Esophagus squamous epithelium (tissue), 5 donors: ENCODE data around the gene NAV2. TPM values are rescaled to one million over a fixed set of nuclear protein-coding genes. Genes with fewer than 3 reads are reported as not detected.

Experiments
- DNase-seq: peaks from one replicate; lab custom pipeline; 2025; lab: John Stamatoyannopoulos, UW
- H3K27ac ChIP-seq, 4 donors: fragments of 200-600 bp; sonication (generic); one replicate each; pipeline ENCODE4 v1.5.1; 2016 to 2019; ENCODE audit warnings: mild to moderate bottlenecking in 1 of 4
- H3K27me3 ChIP-seq, 4 donors: fragments of 200-600 bp; sonication (generic); 1 replicate in 3 of 4; 2 replicates in 1 of 4; pipeline versions ENCODE4 v1.5.1 to v1.6.0; 2017 to 2021; ENCODE audit warnings: antibody characterized with exemption in 1 of 4
- H3K36me3 ChIP-seq, 3 donors: fragments of 200-600 bp; sonication (generic); one replicate each; pipeline ENCODE4 v1.5.1; 2016 to 2019
- H3K4me1 ChIP-seq, 3 donors: fragments of 200-600 bp; sonication (generic); one replicate each; pipeline ENCODE4 v1.5.1; 2017 to 2019
- H3K4me3 ChIP-seq, 4 donors: fragments of 200-600 bp; sonication (generic); 1 replicate in 3 of 4; 2 replicates in 1 of 4; pipeline ENCODE4 v1.5.1; 2016 to 2019; ENCODE audit warnings: mild to moderate bottlenecking in 2 of 4, moderate library complexity in 1 of 4
- H3K9me3 ChIP-seq, 3 donors: fragments of 200-600 bp; sonication (generic); one replicate each; pipeline ENCODE4 v1.5.1; 2016 to 2019
- POLR2A ChIP-seq, 4 donors: fragments of 450-650 bp; IDR thresholded peaks; one replicate each; pipeline ENCODE4 v1.6.1; 2017; ENCODE audit warnings: antibody characterized with exemption in 4 of 4, mild to moderate bottlenecking in 4 of 4, moderate library complexity in 3 of 4
- WGBS, 2 donors: methylation state at CpG; one replicate each; pipeline ENCODE4 v1.1.5; 2018; 5-methylcytosine and 5-hydroxymethylcytosine counted together
- intact Hi-C: fragments of 100-400 bp; cut with DNase I; formaldehyde crosslinking; loops from one replicate; pipeline ENCODE4 v1.15.0; 2022
- total RNA-seq, 4 donors: library from RNA; depleted of rRNA; stranded (reverse); fragments of >200 nt; gene quantifications; one replicate each; pipeline ENCODE4 v1.1.0, GENCODE V29; 2016
- TF ChIP-seq, protein P1 (sequence below), 6 experiments: fragments of 450-650 bp in 4 of 6; fragments of 200-600 bp in 2 of 6; sonication (generic) in 2 of 6; IDR thresholded peaks; one replicate each; pipeline ENCODE4 v1.5.1; 2016 to 2019; ENCODE audit warnings: antibody characterized with exemption in 6 of 6, mild to moderate bottlenecking in 4 of 6, moderate library complexity in 4 of 6
- donor health status: DM: yes; HTN: yes; CAD: no.

The NAV2 gene
- total RNA-seq, 4 donors from 2014 or later: 4.9 to 19.1 (median 14.6) TPM

DNA sequence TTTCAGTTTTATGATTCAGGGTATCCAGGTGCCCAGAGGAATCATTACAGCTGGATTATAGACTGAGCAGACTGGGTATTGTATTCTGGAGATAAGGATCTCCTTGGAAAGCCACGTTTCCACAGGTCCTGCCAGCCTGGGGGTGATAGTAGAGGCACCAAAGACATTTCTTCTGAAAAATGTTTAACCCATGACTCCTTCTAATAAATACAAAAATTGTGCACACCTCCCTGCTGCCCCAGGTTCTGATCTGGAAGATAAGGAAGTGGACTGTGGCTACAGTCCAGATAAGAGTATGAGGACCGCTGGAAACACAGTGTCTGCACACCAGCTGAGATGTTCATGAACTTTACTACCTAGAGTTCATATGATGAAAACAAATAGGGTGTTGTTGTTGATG, 255.2 kb downstream of the NAV2 start:
- WGBS, 2 donors: 58 to 69% methylated on average over 2 of the region's 2 CpGs
- Histone ChIP-seq H3K27ac (no peak overlapping the region), H3K36me3 (no peaks in the 10 kb centered on the region), H3K4me1 (peaks cover 0 to 32% (median 0%) of the 10 kb centered on the region in 3 donors), H3K9me3 (no peaks in the 10 kb centered on the region), H3K4me3 (no peak overlapping the region), H3K27me3 (no peaks in the 10 kb centered on the region)
- intact Hi-C loops: no loop called here
- TF ChIP-seq, protein P1, sequence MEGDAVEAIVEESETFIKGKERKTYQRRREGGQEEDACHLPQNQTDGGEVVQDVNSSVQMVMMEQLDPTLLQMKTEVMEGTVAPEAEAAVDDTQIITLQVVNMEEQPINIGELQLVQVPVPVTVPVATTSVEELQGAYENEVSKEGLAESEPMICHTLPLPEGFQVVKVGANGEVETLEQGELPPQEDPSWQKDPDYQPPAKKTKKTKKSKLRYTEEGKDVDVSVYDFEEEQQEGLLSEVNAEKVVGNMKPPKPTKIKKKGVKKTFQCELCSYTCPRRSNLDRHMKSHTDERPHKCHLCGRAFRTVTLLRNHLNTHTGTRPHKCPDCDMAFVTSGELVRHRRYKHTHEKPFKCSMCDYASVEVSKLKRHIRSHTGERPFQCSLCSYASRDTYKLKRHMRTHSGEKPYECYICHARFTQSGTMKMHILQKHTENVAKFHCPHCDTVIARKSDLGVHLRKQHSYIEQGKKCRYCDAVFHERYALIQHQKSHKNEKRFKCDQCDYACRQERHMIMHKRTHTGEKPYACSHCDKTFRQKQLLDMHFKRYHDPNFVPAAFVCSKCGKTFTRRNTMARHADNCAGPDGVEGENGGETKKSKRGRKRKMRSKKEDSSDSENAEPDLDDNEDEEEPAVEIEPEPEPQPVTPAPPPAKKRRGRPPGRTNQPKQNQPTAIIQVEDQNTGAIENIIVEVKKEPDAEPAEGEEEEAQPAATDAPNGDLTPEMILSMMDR (IDR thresholded peaks at IDR 0.05): no peak
- no peak for TF ChIP-seq POLR2A (IDR thresholded peaks at IDR 0.05)
- DNase-seq: no peak

DNA sequence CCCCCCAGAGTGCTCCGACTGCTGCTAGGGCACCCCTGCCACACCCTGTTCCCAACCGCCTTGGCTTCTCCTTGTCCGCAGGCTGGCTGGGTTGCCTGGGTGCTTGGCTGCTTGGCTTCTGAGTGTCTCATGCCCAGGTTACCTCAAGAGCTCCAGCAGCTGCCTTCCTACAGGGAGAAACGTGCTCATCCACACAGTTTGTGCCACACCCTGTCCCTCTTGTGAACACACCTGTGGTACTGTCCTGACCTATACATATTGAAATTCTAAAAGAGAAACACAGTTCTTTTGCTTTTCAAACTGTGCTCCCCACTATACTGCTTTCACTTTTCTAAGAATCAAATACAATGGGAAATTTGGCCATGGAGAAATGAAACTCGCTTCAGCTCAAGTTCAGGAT, 256.2 kb downstream of the NAV2 start:
- H3K4me3 ChIP-seq: no peak overlapping the region
- no peak for TF ChIP-seq POLR2A (IDR thresholded peaks at IDR 0.05)
- TF ChIP-seq, protein P1 (IDR thresholded peaks at IDR 0.05): no peak
- no peaks in the 10 kb centered on the region for H3K9me3 ChIP-seq
- H3K27me3 ChIP-seq: no peaks in the 10 kb centered on the region
- H3K4me1 ChIP-seq: peaks cover 0 to 23% (median 0%) of the 10 kb centered on the region in 3 donors
- no peaks in the 10 kb centered on the region for H3K36me3 ChIP-seq
- H3K27ac ChIP-seq: peak overlapping the region in 3 of 4 donors; percentile 2 to 54 (median 16)
- no peak for DNase-seq
- intact Hi-C loops: no loop called here
- 71 to 75% methylated on average over 5 of the region's 5 CpGs for WGBS, 2 donors

DNA sequence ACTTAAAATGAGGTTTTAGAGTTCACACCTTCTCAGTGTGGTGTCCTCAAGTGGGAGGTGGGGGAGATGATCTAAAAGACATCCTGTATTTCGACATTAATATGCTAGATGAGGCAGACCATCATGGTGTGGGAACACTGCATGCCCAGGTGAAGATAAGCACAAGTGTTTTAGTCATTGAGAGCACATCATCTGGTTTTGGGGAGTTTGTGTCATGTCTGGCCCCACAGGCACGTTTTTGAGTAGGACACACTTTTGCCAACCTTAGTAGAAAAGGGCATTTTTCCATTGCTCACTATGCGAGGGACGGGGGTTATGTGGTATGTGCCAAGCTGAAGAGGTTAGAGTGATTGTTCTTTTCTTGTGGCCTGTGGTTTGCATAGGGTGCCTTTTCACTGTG, 258.3 kb downstream of the NAV2 start:
- Histone ChIP-seq H3K4me1 (peaks cover 0 to 23% (median 0%) of the 10 kb centered on the region in 3 donors), H3K27ac (no peak overlapping the region), H3K9me3 (no peaks in the 10 kb centered on the region), H3K27me3 (no peaks in the 10 kb centered on the region), H3K36me3 (no peaks in the 10 kb centered on the region), H3K4me3 (no peak overlapping the region)
- intact Hi-C loops: no loop called here
- no peak for DNase-seq
- TF ChIP-seq, protein P1 (IDR thresholded peaks at IDR 0.05): no peak
- no peak for TF ChIP-seq POLR2A (IDR thresholded peaks at IDR 0.05)
- 71 to 76% methylated on average over 4 of the region's 4 CpGs for WGBS, 2 donors

DNA sequence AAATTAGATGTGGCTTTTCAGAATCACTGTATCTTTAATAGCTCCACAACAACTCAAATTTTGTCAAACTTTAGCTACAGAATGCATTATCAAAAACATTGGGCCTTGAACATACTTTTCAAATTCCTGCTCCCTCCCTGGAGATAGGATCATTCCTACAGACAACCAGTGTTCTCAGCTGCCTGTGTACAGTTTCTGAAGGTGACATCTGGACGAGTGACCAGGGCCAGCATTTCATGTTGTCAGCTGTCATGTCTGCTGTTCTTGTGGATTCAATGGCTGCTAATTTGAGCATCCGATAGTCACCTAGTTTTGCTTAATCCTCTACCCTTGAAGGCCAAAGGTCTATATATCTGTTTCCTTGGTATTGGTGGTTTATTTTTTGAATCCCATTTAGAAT, 259.5 kb downstream of the NAV2 start:
- peaks cover 0 to 21% (median 0%) of the 10 kb centered on the region in 3 donors for H3K4me1 ChIP-seq
- H3K27ac ChIP-seq: no peak overlapping the region
- H3K36me3 ChIP-seq: no peaks in the 10 kb centered on the region
- 74 to 77% methylated on average over 2 of the region's 2 CpGs for WGBS, 2 donors
- intact Hi-C loops: no loop called here
- no peak for TF ChIP-seq POLR2A (IDR thresholded peaks at IDR 0.05)
- TF ChIP-seq, protein P1 (IDR thresholded peaks at IDR 0.05): no peak
- DNase-seq: no peak
- no peak overlapping the region for H3K4me3 ChIP-seq
- H3K27me3 ChIP-seq: no peaks in the 10 kb centered on the region
- H3K9me3 ChIP-seq: no peaks in the 10 kb centered on the region

DNA sequence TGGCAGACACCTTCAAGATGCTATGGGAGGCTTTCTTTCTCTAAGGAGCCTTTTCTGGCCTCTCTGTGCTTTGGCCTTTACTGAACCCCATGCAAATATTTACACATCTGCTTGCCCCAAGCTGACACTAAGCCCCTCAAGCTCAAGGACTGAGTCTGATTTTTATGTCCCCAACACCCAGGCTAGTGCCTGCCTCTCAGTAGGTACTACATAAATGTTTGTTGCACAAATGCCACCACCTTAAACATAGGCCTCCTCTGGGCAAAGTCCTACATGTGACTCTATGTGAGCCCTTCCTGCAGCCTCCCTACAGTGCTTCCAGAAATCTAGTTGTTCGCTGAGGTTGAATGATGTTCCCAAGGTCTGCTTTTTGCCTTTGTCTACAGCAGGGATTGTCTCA, 260.0 kb downstream of the NAV2 start:
- no peak overlapping the region for H3K4me3 ChIP-seq
- H3K27ac ChIP-seq: no peak overlapping the region
- H3K27me3 ChIP-seq: no peaks in the 10 kb centered on the region
- no peak for DNase-seq
- H3K9me3 ChIP-seq: no peaks in the 10 kb centered on the region
- intact Hi-C loops: no loop called here
- WGBS, 2 donors: 17 to 57% methylated on average over 1 of the region's 1 CpG
- no peaks in the 10 kb centered on the region for H3K36me3 ChIP-seq
- TF ChIP-seq, protein P1 (IDR thresholded peaks at IDR 0.05): no peak
- TF ChIP-seq POLR2A (IDR thresholded peaks at IDR 0.05): no peak
- H3K4me1 ChIP-seq: peaks cover 0 to 16% (median 0%) of the 10 kb centered on the region in 3 donors
